ENCODE data around the gene RTN4RL1.
"Not testable (repeated sequence)": the region's sequence is repeated elsewhere in the genome, so short reads cannot be mapped to it uniquely, and the experiment has no call there.

Gene RTN4RL1

DNA sequence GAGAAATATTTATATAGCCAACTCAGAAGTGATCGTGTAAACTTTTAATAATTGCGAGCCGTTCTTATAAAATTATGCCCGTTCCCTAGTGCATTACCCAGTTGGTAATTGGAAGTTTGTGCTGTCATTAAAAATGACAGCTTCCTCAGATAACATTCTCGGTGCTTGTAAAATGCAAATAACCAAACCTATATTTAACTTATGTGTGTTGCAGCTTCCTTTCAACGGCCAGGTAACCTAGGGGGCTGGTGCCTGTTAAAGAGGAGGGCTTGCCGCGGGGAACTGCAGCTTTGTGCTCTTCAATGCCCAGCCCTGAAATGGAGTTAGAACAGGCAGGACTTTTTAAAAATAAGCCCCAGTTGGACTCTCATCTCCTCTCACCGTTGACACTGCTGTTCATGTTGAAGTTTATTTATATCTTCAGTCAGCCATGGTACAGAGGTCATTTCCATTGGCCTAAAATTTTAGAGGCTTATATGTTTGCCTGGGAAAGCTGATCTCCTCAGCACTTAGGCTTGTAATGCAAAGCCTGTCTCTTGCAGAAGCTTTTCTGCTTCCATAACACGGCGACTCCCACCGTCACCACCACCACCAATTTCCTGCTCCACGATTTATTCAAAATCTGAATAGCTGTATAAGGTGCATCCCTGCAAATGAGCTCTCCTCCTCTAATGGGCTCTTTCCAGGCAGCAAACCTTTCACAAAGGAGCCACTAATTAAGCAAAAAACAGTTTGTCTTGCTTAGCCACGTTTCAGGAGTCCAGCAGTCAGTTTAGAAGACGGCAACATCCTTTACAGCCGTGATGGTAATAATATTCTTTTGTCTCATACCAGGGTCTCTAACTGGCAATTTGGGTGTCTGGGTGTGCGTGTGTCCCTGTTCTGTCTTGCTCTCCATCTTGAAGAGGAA lies 120.6 kb downstream of the RTN4RL1 start:
- in situ Hi-C loops (cut with MboI; ENCODE audit: low sequenced_read_pairs) = no loop called here

GRCh38 chr17:1899403-1900000 lies 125.6 kb downstream of the RTN4RL1 start:
- in situ Hi-C loops (cut with MboI; ENCODE audit: low sequenced_read_pairs) = no loop called here

DNA sequence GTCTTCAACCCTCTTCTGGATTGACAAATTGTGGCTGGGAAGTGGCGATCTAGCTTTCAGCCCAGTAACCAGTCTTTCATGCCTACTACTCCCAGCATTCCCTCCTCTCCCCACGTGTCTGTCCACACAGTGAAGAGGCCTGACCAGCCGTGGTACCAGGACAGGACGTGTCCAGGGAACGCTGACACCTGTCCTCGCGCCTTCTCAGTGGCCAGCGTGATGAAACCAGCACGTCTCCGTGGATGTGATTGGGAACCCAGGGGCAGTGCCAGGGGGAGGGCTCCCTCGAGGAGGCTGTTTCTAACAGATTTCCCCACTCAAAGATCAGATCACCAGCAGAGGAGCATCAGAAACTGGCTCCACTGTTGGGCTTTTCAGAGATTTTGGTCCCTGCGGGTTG lies 126.3 kb downstream of the RTN4RL1 start:
- in situ Hi-C loops (cut with MboI; ENCODE audit: low sequenced_read_pairs) = no loop called here

DNA sequence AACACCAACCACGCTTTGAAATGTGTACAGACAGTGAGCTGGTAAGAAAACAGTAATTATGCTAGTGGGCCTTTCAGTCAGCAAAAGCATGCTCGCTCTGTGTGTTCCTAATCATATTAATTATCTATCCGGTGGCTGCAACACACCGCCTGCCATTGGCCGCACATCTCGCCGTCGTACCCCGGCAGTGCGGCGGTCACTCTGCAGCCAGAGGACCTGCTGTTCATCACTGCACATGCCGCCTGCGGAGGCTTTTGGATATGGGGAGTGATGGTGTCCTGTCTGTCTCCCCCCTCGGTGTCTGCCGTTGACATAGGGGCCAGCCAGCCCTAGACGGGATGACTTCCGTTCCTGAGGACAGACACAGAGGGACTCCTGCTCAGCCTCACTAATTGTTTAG lies 126.8 kb downstream of the RTN4RL1 start:
- in situ Hi-C loops (cut with MboI; ENCODE audit: low sequenced_read_pairs) = no loop called here

- in situ Hi-C loops (cut with MboI; ENCODE audit: low sequenced_read_pairs) = no loop called here
Measured at GRCh38 chr17:1897105-1897656, 128.0 kb downstream of the RTN4RL1 start.

DNA sequence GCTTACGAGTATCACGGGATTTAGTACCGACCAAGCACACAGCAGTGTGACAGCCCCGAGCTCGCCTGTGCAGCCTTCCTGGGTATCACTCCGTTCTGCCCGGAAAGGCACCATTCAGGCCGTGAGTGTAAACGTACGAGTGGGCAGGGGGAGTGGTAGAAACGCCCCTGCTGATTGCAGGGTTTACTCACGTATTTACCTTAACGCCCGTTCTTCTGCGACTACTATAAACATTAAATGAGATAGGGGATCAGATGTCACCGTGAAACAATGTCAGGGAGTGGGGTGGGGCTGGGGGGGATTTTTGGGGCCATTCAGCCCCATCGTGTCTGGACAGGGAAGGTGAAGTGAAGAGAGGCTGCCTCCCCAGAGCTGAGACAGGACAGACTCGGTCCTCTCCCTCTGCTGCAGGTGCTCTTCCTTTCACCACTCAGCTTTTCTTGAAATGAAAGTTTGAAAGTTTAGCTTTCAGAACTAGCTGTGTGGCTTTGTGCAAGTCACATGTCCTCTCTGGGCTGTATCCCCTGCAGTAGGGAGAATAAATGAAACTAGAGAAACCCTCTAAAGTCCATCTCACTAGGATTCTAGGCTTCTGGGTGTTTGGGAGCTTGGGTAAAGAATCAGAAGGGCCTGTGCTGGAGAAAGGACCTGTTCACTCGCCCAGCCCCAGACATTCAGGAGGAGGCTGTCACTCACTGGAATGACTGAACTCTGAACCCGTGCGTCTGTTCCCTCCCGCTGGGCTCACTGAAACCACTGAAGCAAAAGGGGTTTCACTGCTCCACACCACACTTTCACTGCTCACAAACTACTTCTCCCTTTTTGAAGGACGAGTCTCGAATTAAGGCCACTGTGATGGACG lies 128.7 kb downstream of the RTN4RL1 start:
- in situ Hi-C loops (cut with MboI; ENCODE audit: low sequenced_read_pairs) = no loop called here

- in situ Hi-C loops (cut with MboI; ENCODE audit: low sequenced_read_pairs) = not testable (repeated sequence)
Measured at GRCh38 chr17:1895479-1895878, 129.7 kb downstream of the RTN4RL1 start.

- in situ Hi-C loops (cut with MboI; ENCODE audit: low sequenced_read_pairs) = no loop called here
Measured at GRCh38 chr17:1894753-1895339, 130.3 kb downstream of the RTN4RL1 start.

- in situ Hi-C loops (cut with MboI; ENCODE audit: low sequenced_read_pairs) = no loop called here
Measured at GRCh38 chr17:1890758-1891450, 134.2 kb downstream of the RTN4RL1 start.

DNA sequence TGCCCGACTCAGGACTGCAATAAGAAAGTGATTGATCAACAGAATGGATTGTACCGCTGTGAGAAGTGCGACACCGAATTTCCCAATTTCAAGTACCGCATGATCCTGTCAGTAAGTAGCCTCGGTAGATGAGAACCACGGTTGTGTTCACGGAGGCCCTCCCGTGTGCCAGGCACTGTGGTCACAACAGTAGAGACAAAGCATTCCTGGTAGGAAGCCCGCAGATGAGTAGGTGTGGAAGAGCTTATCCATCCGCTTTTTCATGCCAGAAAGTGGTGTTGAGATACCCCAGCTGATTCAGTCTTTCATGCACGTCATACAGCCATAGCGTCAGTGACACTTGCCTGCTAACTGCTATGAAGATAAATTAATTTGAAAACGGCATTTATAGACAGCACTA lies 136.4 kb downstream of the RTN4RL1 start:
- in situ Hi-C loops (cut with MboI; ENCODE audit: low sequenced_read_pairs) = no loop called here
